Activated CD8-positive, alpha-beta T cell treated with anti-CD3 and anti-CD28 coated beads, Interleukin-2, amount 10 ng/mL, durations not matched to agents 7 days and 5 days (primary cell): ENCODE data around the gene RPL13. TPM values are rescaled to one million over a fixed set of nuclear protein-coding genes. Genes with fewer than 3 reads are reported as not detected.

Experiments
- ATAC-seq: fragments of 150-1000 bp; cut with Tn5 transposase; one replicate; pipeline ENCODE4 v1.10.0; 2021; ENCODE audit warnings: moderate library complexity
- CTCF ChIA-PET: fragments of 350-600 bp; sonication (Branson Sonifier 250); formaldehyde crosslinking; loops from one replicate; lab custom pipeline; 2021; ENCODE audit warnings: antibody characterized with exemption; lab: Charles Lee
- POLR2A ChIA-PET: fragments of 350-600 bp; sonication (Branson Sonifier 250); formaldehyde crosslinking; loops from one replicate; lab custom pipeline; 2021; ENCODE audit warnings: antibody characterized with exemption; lab: Charles Lee
- DNase-seq: peaks from one replicate; pipeline ENCODE4 v3.0.0-alpha.2; 2020
- H3K27ac Mint-ChIP-seq: one replicate; pipeline ENCODE4 v1.8.0; 2021; ENCODE audit warnings: mild to moderate bottlenecking, mixed read lengths
- H3K27me3 Mint-ChIP-seq: one replicate; pipeline ENCODE4 v1.8.0; 2021; ENCODE audit warnings: low read depth, mixed read lengths
- H3K36me3 Mint-ChIP-seq: one replicate; pipeline ENCODE4 v1.8.0; 2021; ENCODE audit warnings: low read depth, mixed read lengths
- H3K4me1 Mint-ChIP-seq: one replicate; pipeline ENCODE4 v1.8.0; 2021; ENCODE audit warnings: low read depth, mixed read lengths
- H3K4me3 Mint-ChIP-seq: one replicate; pipeline ENCODE4 v1.8.0; 2021; ENCODE audit warnings: mild to moderate bottlenecking, mixed read lengths
- H3K9me3 Mint-ChIP-seq: one replicate; pipeline ENCODE4 v1.8.0; 2022; ENCODE audit warnings: mixed read lengths; ENCODE audit not compliant: insufficient read depth
- total RNA-seq, 2 experiments: library from RNA; stranded (reverse); gene quantifications; one replicate each; pipeline ENCODE4 v1.2.3, GENCODE V29; 2021

RPL13 gene
- total RNA-seq, 2 experiments from 2014 or later = 1,842 to 1,844 TPM

- no peaks in the 10 kb centered on the region for H3K9me3 Mint-ChIP-seq
- no peak for DNase-seq
- no peaks in the 10 kb centered on the region for H3K36me3 Mint-ChIP-seq
- ChIA-PET POLR2A (no interaction called here), CTCF (no interaction called here)
- peaks cover 10% of the 10 kb centered on the region for H3K4me1 Mint-ChIP-seq
- no peak overlapping the region for H3K4me3 Mint-ChIP-seq
- no peak for ATAC-seq
- H3K27me3 Mint-ChIP-seq = peaks cover 4% of the 10 kb centered on the region
- H3K27ac Mint-ChIP-seq = no peak overlapping the region
Measured at GRCh38 chr16:89606006-89606405, 45.5 kb downstream of the RPL13 start.

GRCh38 chr16:89607453-89607852, 47.0 kb downstream of the RPL13 start:
- no peak overlapping the region for H3K4me3 Mint-ChIP-seq
- H3K4me1 Mint-ChIP-seq = peaks cover 8% of the 10 kb centered on the region
- DNase-seq (no peak), ATAC-seq (no peak)
- no peak overlapping the region for H3K27ac Mint-ChIP-seq
- CTCF ChIA-PET = no interaction called here
- H3K9me3 Mint-ChIP-seq = no peaks in the 10 kb centered on the region
- POLR2A ChIA-PET = no interaction called here
- H3K27me3 Mint-ChIP-seq = peaks cover 4% of the 10 kb centered on the region
- no peaks in the 10 kb centered on the region for H3K36me3 Mint-ChIP-seq

- POLR2A ChIA-PET = no interaction called here
- H3K36me3 Mint-ChIP-seq = no peaks in the 10 kb centered on the region
- no peak for DNase-seq
- peaks cover 3% of the 10 kb centered on the region for H3K27me3 Mint-ChIP-seq
- no peak overlapping the region for H3K27ac Mint-ChIP-seq
- no peaks in the 10 kb centered on the region for H3K9me3 Mint-ChIP-seq
- H3K4me1 Mint-ChIP-seq = peaks cover 1% of the 10 kb centered on the region
- no peak overlapping the region for H3K4me3 Mint-ChIP-seq
- CTCF ChIA-PET = no interaction called here
- ATAC-seq = no peak
Measured at GRCh38 chr16:89607937-89608740, 47.7 kb downstream of the RPL13 start.

GRCh38 chr16:89610108-89610453, 49.6 kb downstream of the RPL13 start:
- Mint-ChIP-seq H3K9me3 (no peaks in the 10 kb centered on the region), H3K4me1 (no peaks in the 10 kb centered on the region), H3K27me3 (peaks cover 2% of the 10 kb centered on the region), H3K27ac (no peak overlapping the region), H3K4me3 (no peak overlapping the region), H3K36me3 (no peaks in the 10 kb centered on the region)
- ATAC-seq (no peak), DNase-seq (no peak)
- ChIA-PET POLR2A (no interaction called here), CTCF (no interaction called here)

GRCh38 chr16:89612415-89613166, 52.1 kb downstream of the RPL13 start:
- no peak for DNase-seq

GRCh38 chr16:89613231-89613953, 52.9 kb downstream of the RPL13 start, which contains the start of gene DPEP1:
Gene DPEP1, plus strand, starts transcription at chr16:89613642. Its CDS starts 16,769 bp downstream, at chr16:89630411.
- ATAC-seq = no peak
- Mint-ChIP-seq H3K36me3 (peaks cover 5% of the 10 kb centered on the region), H3K4me1 (peaks cover 10% of the 10 kb centered on the region), H3K4me3 (no peak within 1 kb of the TSS), H3K27ac (no peak within 1 kb of the TSS), H3K27me3 (peaks cover 2% of the 10 kb centered on the region), H3K9me3 (peaks cover 6% of the 10 kb centered on the region)
- ChIA-PET POLR2A (no interaction called here), CTCF (interaction anchor here (0.7 kb wide), 1 partner anchor 727 kb away, joined by 3 read pairs; no protein-coding TSS in a partner anchor)
- no peak for DNase-seq

More at GRCh38 chr16:89612415-89613166, 52.1 kb downstream of the RPL13 start:
- ChIA-PET POLR2A (no interaction called here), CTCF (no interaction called here)
- peaks cover 6% of the 10 kb centered on the region for H3K9me3 Mint-ChIP-seq
- H3K27ac Mint-ChIP-seq = no peak overlapping the region
- H3K36me3 Mint-ChIP-seq = peaks cover 5% of the 10 kb centered on the region
- H3K4me3 Mint-ChIP-seq = no peak overlapping the region
- no peak for ATAC-seq
- peaks cover 2% of the 10 kb centered on the region for H3K27me3 Mint-ChIP-seq
- peaks cover 10% of the 10 kb centered on the region for H3K4me1 Mint-ChIP-seq

- Mint-ChIP-seq H3K9me3 (peaks cover 6% of the 10 kb centered on the region), H3K4me1 (peaks cover 10% of the 10 kb centered on the region), H3K4me3 (no peak overlapping the region), H3K27me3 (peaks cover 2% of the 10 kb centered on the region), H3K27ac (no peak overlapping the region), H3K36me3 (peaks cover 5% of the 10 kb centered on the region)
- no peak for DNase-seq
- ATAC-seq = no peak
- CTCF ChIA-PET = interaction anchor here (0.7 to 1.5 kb wide), 2 partner anchors 13 to 728 kb away, joined by 3 to 5 read pairs; no protein-coding TSS in a partner anchor
- POLR2A ChIA-PET = no interaction called here
Measured at GRCh38 chr16:89613954-89614459, 53.5 kb downstream of the RPL13 start.

Other genes with a start within 250 kb of the RPL13 start
- gene ANKRD11, start 70.1 kb upstream of the RPL13 start, total RNA-seq = 100 to 1,000 TPM; 157 to 175 TPM
- 10 to 100 TPM; 94.7 to 98.4 TPM for gene SPG7, start 52.3 kb upstream of the RPL13 start, total RNA-seq
- gene CPNE7, start 15.1 kb downstream of the RPL13 start, total RNA-seq = 1 to 10 TPM; 1.1 to 1.8 TPM
- gene DPEP1, start 53.0 kb downstream of the RPL13 start, total RNA-seq = not detected
- 10 to 100 TPM; 95.7 to 98.9 TPM for gene CHMP1A, start 97.0 kb downstream of the RPL13 start, total RNA-seq
- gene SPATA33, start 97.2 kb downstream of the RPL13 start, total RNA-seq = 10 to 100 TPM; 13.2 to 16.1 TPM
- 10 to 100 TPM; 76.0 to 77.1 TPM for gene CDK10, start 126.0 kb downstream of the RPL13 start, total RNA-seq
- gene SPATA2L, start 141.0 kb downstream of the RPL13 start, total RNA-seq = 1 to 10 TPM; 6.1 to 7.0 TPM
- gene VPS9D1, start 160.2 kb downstream of the RPL13 start, total RNA-seq = 1 to 10 TPM; 6.6 to 7.5 TPM
- gene ZNF276, start 160.9 kb downstream of the RPL13 start, total RNA-seq = 10 to 100 TPM; 67.5 to 69.6 TPM